ENCODE results near the gene HOXA6. TPM values are rescaled to one million over a fixed set of nuclear protein-coding genes. Genes with fewer than 3 reads are reported as not detected.

Gene HOXA6
- total RNA-seq, 1 donor from 2014 or later, result not detected

- intact Hi-C loops (cut with micrococcal nuclease), result no loop called here
Measured at GRCh38 chr7:27101957-27102580, 45.5 kb downstream of the HOXA6 start.

- intact Hi-C loops (cut with micrococcal nuclease), result no loop called here
Measured at GRCh38 chr7:27101171-27101956, 46.2 kb downstream of the HOXA6 start.

GRCh38 chr7:27100694-27101170 lies 46.8 kb downstream of the HOXA6 start:
- intact Hi-C loops (cut with micrococcal nuclease), result no loop called here

- intact Hi-C loops (cut with micrococcal nuclease), result loop anchor here (10.0 kb wide), 1 partner anchor 145 kb away; the partner anchor contains the start of gene EVX1
Measured at GRCh38 chr7:27099453-27100370, 47.9 kb downstream of the HOXA6 start.

- intact Hi-C loops (cut with micrococcal nuclease), result loop anchor here (10.0 kb wide), 1 partner anchor 146 kb away; the partner anchor contains the start of gene EVX1
Measured at GRCh38 chr7:27098578-27099451, 48.8 kb downstream of the HOXA6 start.

- intact Hi-C loops (cut with micrococcal nuclease), result loop anchor here (2.0 to 10.0 kb wide), 4 partner anchors 53 to 233 kb away; partner anchors contain the start of genes EVX1 and SKAP2
Measured at GRCh38 chr7:27097686-27098577, 49.6 kb downstream of the HOXA6 start.

- intact Hi-C loops (cut with micrococcal nuclease), result loop anchor here (1.0 to 10.0 kb wide), 6 partner anchors 34 to 1235 kb away; partner anchors contain the start of genes EVX1 and SKAP2
Measured at GRCh38 chr7:27096768-27097514, 50.6 kb downstream of the HOXA6 start.

GRCh38 chr7:27095897-27096767 lies 51.4 kb downstream of the HOXA6 start, which contains the start of gene HOXA1:
Gene HOXA1 (minus strand): TSS chr7:27096000. CDS start chr7:27095912, 88 bp downstream.
- intact Hi-C loops (cut with micrococcal nuclease), result loop anchor here (1.0 to 10.0 kb wide), 6 partner anchors 35 to 1234 kb away; partner anchors contain the start of genes EVX1 and SKAP2

Other genes with a start within 250 kb of the HOXA6 start
- gene HOXA1, start 51.8 kb downstream of the HOXA6 start, total RNA-seq, result 0.41 and 0.50 TPM in 2 replicates
- gene HOXA2, start 45.1 kb downstream of the HOXA6 start, total RNA-seq, result not detected in 2 replicates
- 0.16 TPM in 1 of 2 replicates, not detected in the other for gene HOXA4, start 17.0 kb downstream of the HOXA6 start, total RNA-seq
- gene HOXA5, start 4.1 kb downstream of the HOXA6 start, total RNA-seq, result not detected in 2 replicates
- gene HOXA3, start 4.8 kb upstream of the HOXA6 start, total RNA-seq, result 0.34 TPM in 1 of 2 replicates, not detected in the other
- not detected in 2 replicates for gene HOXA7, start 8.9 kb upstream of the HOXA6 start, total RNA-seq
- gene HOXA9, start 17.8 kb upstream of the HOXA6 start, total RNA-seq, result not detected in 2 replicates
- gene HOXA10, start 26.5 kb upstream of the HOXA6 start, total RNA-seq, result 0.11 TPM in 1 of 2 replicates, not detected in the other
- gene HOXA11, start 37.5 kb upstream of the HOXA6 start, total RNA-seq, result not detected in 2 replicates
- gene HOXA13, start 52.3 kb upstream of the HOXA6 start, total RNA-seq, result not detected in 2 replicates
- not detected in 2 replicates for gene EVX1, start 95.0 kb upstream of the HOXA6 start, total RNA-seq

Data from T-helper 2 cell treated with Interferon-gamma antibody and Interleukin-4, amounts not matched to agents 100 ng/mL and 5 ng/mL, for 36 hours (primary cell).